Measurements from ENCODE around the gene LPP.

Gene LPP

GRCh38 chr3:188908002-188908850, 754.3 kb downstream of the LPP start:
- no peak for DNase-seq (ENCODE audit: low read depth in 2 of 2)

GRCh38 chr3:188911026-188911850, 757.3 kb downstream of the LPP start:
- DNase-seq (ENCODE audit: low read depth in 2 of 2): no peak

- no peak for DNase-seq (ENCODE audit: low read depth in 2 of 2)
Observed at GRCh38 chr3:188913084-188913483, 759.1 kb downstream of the LPP start.

- DNase-seq (ENCODE audit: low read depth in 2 of 2): peak; percentile 31
Observed at GRCh38 chr3:188914552-188914951, 760.6 kb downstream of the LPP start.

- DNase-seq (ENCODE audit: low read depth in 2 of 2): no peak
Observed at GRCh38 chr3:188915127-188915526, 761.2 kb downstream of the LPP start.

- no peak for DNase-seq (ENCODE audit: low read depth in 2 of 2)
Observed at GRCh38 chr3:188916934-188917401, 763.0 kb downstream of the LPP start.

GRCh38 chr3:188918093-188918492, 764.1 kb downstream of the LPP start:
- DNase-seq (ENCODE audit: low read depth in 2 of 2): no peak

- DNase-seq (ENCODE audit: low read depth in 2 of 2): no peak
Observed at GRCh38 chr3:188923671-188924070, 769.7 kb downstream of the LPP start.

- no peak for DNase-seq (ENCODE audit: low read depth in 2 of 2)
Observed at GRCh38 chr3:188925376-188925775, 771.4 kb downstream of the LPP start.

- DNase-seq (ENCODE audit: low read depth in 2 of 2): no peak
Observed at GRCh38 chr3:188926111-188926510, 772.2 kb downstream of the LPP start.

GRCh38 chr3:188926741-188927511, 773.0 kb downstream of the LPP start:
- no peak for DNase-seq (ENCODE audit: low read depth in 2 of 2)

- no peak for DNase-seq (ENCODE audit: low read depth in 2 of 2)
Observed at GRCh38 chr3:188927971-188928370, 774.0 kb downstream of the LPP start.

GRCh38 chr3:188929137-188929536, 775.2 kb downstream of the LPP start:
- no peak for DNase-seq (ENCODE audit: low read depth in 2 of 2)

- no peak for DNase-seq (ENCODE audit: low read depth in 2 of 2)
Observed at GRCh38 chr3:188931036-188931435, 777.1 kb downstream of the LPP start.

GRCh38 chr3:188931531-188931930, 777.6 kb downstream of the LPP start:
- DNase-seq (ENCODE audit: low read depth in 2 of 2): no peak

- DNase-seq (ENCODE audit: low read depth in 2 of 2): no peak
Observed at GRCh38 chr3:188934989-188935388, 781.0 kb downstream of the LPP start.

GRCh38 chr3:188936597-188937107, 782.7 kb downstream of the LPP start:
- DNase-seq (ENCODE audit: low read depth in 2 of 2): no peak

GRCh38 chr3:188937389-188937788, 783.4 kb downstream of the LPP start:
- DNase-seq (ENCODE audit: low read depth in 2 of 2): no peak

GRCh38 chr3:188938999-188939398, 785.0 kb downstream of the LPP start:
- DNase-seq (ENCODE audit: low read depth in 2 of 2): no peak

- no peak for DNase-seq (ENCODE audit: low read depth in 2 of 2)
Observed at GRCh38 chr3:188939814-188940572, 786.0 kb downstream of the LPP start.

All from fibroblast of skin of left biceps (primary cell).